Measurements from ENCODE around the gene NACAD.

GRCh38 chr7:45131891-45132290 lies 43.1 kb upstream of the NACAD start:
- TF ChIP-seq CTCF (IDR thresholded peaks at IDR 0.05) (no peak), POLR2A (IDR thresholded peaks at IDR 0.05) (no peak)

Measured in right lobe of liver (tissue), 4 donors.